A673 (cell line): ENCODE measurements around the gene BLOC1S6.

Source experiments
- CTCF ChIP-seq: fragments of 300-800, 200-600 bp; sonication (generic); conservative IDR thresholded peaks from 2 replicates; pipeline ENCODE4 v1.5.1; 2017; ENCODE audit warnings: low read depth, mild to moderate bottlenecking, antibody characterized with exemption, low read length, moderate library complexity, mixed read lengths
- EZH2 ChIP-seq: fragments of 200-600 bp; sonication (generic); IDR thresholded peaks from 2 replicates; pipeline ENCODE4 v1.6.1; 2017; ENCODE audit warnings: borderline replicate concordance, low read depth, mild to moderate bottlenecking, mixed read lengths, antibody characterized with exemption, low read length; ENCODE audit not compliant: poor library complexity, severe bottlenecking

GRCh38 chr15:45616901-45617323 is 29.7 kb downstream of the BLOC1S6 start:
- TF ChIP-seq CTCF: no peak
- TF ChIP-seq EZH2: no peak
